K562 (cell line): ENCODE results near the gene PADI1. TPM values are rescaled to one million over a fixed set of nuclear protein-coding genes. Genes with fewer than 3 reads are reported as not detected.

Source experiments
- ATAC-seq: fragments of 200-7000 bp; cut with Tn5 transposase; 3 replicates; pipeline ENCODE4 v1.9.1; 2020; ENCODE audit warnings: moderate library complexity
- BruUV-seq: library from RNA; stranded (reverse); fragments of 400-500 nt; replicated peaks from 2 replicates; lab custom pipeline; 2021; lab: Mats Ljungman, UMichigan
- CTCF ChIA-PET: fragments of 300-600 bp; formaldehyde crosslinking; extraction: SDS; loops from one replicate; lab custom pipeline; 2021; ENCODE audit warnings: low intra/inter-chr PET ratio; lab: Yijun Ruan, JAX
- POLR2A ChIA-PET: fragments of 300-600, 350-650 bp; sonication (Branson Sonifier 250); formaldehyde crosslinking; extraction: SDS; loops from one replicate; lab custom pipeline; 2021; ENCODE audit warnings: antibody characterized with exemption, inconsistent platforms; lab: Yijun Ruan, JAX
- DNase-seq, 4 experiments: peaks; one replicate each; pipeline versions ENCODE4 v3.0.0 to v3.0.0-alpha.2; 2011 to 2018; ENCODE audit warnings: low spot score in 3 of 4, mixed read lengths in 3 of 4; ENCODE audit errors: extremely low read depth in 1 of 4
- FAIRE-seq: peaks from 2 replicates; lab custom pipeline; 2011; peaks lifted over from hg19 to GRCh38; lab: Jason Lieb, UNC
- H2AFZ ChIP-seq: 2 replicates; pipeline ENCODE4 v1.6.0; 2011; ENCODE audit warnings: low read depth, low read length, control low read depth, inconsistent platforms
- H3K27ac ChIP-seq: fragments of 200-600 bp; 3 replicates; pipeline ENCODE4 v1.8.0; 2011; ENCODE audit warnings: low read depth, mild to moderate bottlenecking, control low read depth, inconsistent platforms, low read length, moderate library complexity, mixed read lengths; ENCODE audit errors: extremely low read depth
- H3K27me3 ChIP-seq, 2 experiments: fragments of 300-600 bp in 1 of 2; 2 replicates in 1 of 2; 3 replicates in 1 of 2; pipeline versions ENCODE4 v1.6.0 to v1.8.0; 2011; ENCODE audit warnings: inconsistent platforms in 2 of 2, low read length in 2 of 2, mild to moderate bottlenecking in 1 of 2, mixed read lengths in 1 of 2, moderate library complexity in 1 of 2; ENCODE audit not compliant: control insufficient read depth in 2 of 2, insufficient read depth in 2 of 2
- H3K36me3 ChIP-seq: fragments of 300-600 bp; 3 replicates; pipeline ENCODE4 v1.8.0; 2011; ENCODE audit warnings: mild to moderate bottlenecking, low read length, inconsistent platforms; ENCODE audit not compliant: control insufficient read depth, insufficient read depth
- H3K4me1 ChIP-seq, 2 experiments: fragments of 200-600 bp in 1 of 2; replicated peaks in 1 of 2; 2 replicates in 1 of 2; 3 replicates in 1 of 2; pipeline versions ENCODE4 v1.5.1 to v1.8.0; 2011; ENCODE audit warnings: inconsistent platforms in 2 of 2, low read length in 2 of 2, mild to moderate bottlenecking in 1 of 2, mixed read lengths in 1 of 2, moderate library complexity in 1 of 2; ENCODE audit not compliant: control insufficient read depth in 2 of 2, insufficient read depth in 2 of 2
- H3K4me2 ChIP-seq: 2 replicates; pipeline ENCODE4 v1.6.1; 2011; ENCODE audit warnings: low read length, control low read depth, inconsistent platforms, mixed read lengths; ENCODE audit not compliant: insufficient read depth
- H3K4me3 ChIP-seq: fragments of 200-600 bp; sonication (generic), shearing (Covaris generic); 2 replicates; pipeline ENCODE4 v1.5.1; 2016; ENCODE audit warnings: control low read depth, inconsistent platforms
- H3K79me2 ChIP-seq: fragments of 200-600 bp; 3 replicates; pipeline ENCODE4 v1.8.0; 2011; ENCODE audit warnings: low read length, inconsistent platforms; ENCODE audit not compliant: control insufficient read depth, insufficient read depth
- H3K9ac ChIP-seq, 2 experiments: 2 replicates each; pipeline versions ENCODE4 v1.6.0 to v1.6.1; 2011; ENCODE audit warnings: low read depth in 2 of 2, low read length in 2 of 2, control low read depth in 1 of 2, inconsistent platforms in 1 of 2, mild to moderate bottlenecking in 1 of 2, mixed read lengths in 1 of 2; ENCODE audit not compliant: insufficient read depth in 1 of 2
- H3K9me1 ChIP-seq: one replicate; pipeline ENCODE4 v1.6.0; 2011; ENCODE audit warnings: inconsistent platforms, mild to moderate bottlenecking, low read length, moderate library complexity; ENCODE audit not compliant: control insufficient read depth, insufficient read depth
- H3K9me3 ChIP-seq: replicated peaks from 2 replicates; pipeline ENCODE4 v1.5.1; 2011; ENCODE audit warnings: low read depth, low read length, inconsistent platforms; ENCODE audit not compliant: control insufficient read depth, insufficient read depth
- H4K20me1 ChIP-seq: replicated peaks from 2 replicates; pipeline ENCODE4 v1.6.1; 2011; ENCODE audit warnings: low read length, inconsistent platforms, mixed read lengths; ENCODE audit not compliant: control insufficient read depth, insufficient read depth
- ATF1 ChIP-seq, 2 experiments: fragments of 450-650 bp in 1 of 2; IDR thresholded peaks; 2 replicates each; pipeline ENCODE4 v1.6.1; 2016; ENCODE audit warnings: missing compliant biosample characterization in 1 of 2, missing genetic modification characterization in 1 of 2
- CAMTA2 ChIP-seq: fragments of 250-450 bp; sonication (Bioruptor Pico); conservative IDR thresholded peaks from 2 replicates; pipeline ENCODE4 v1.5.1; 2022
- E2F1 ChIP-seq: sonication (generic); formaldehyde crosslinking; IDR thresholded peaks from 2 replicates; pipeline ENCODE4 v1.8.1; 2023; ENCODE audit warnings: mild to moderate bottlenecking, missing genetic modification reagents, moderate library complexity
- ERF ChIP-seq: fragments of 450-650 bp; formaldehyde crosslinking; IDR thresholded peaks from 2 replicates; pipeline ENCODE4 v1.4.0; 2020; ENCODE audit warnings: mild to moderate bottlenecking, mixed read lengths
- HMGN3 ChIP-seq: IDR thresholded peaks from 2 replicates; pipeline ENCODE4 v1.6.1; 2011; ENCODE audit warnings: borderline replicate concordance, low read depth, mild to moderate bottlenecking, mixed read lengths, low read length; ENCODE audit not compliant: insufficient read length; ENCODE audit errors: extremely low read depth
- HNRNPK ChIP-seq: fragments of 200-400 bp; formaldehyde crosslinking; IDR thresholded peaks from one replicate; pipeline ENCODE4 v1.6.1; 2018; ENCODE audit warnings: mild to moderate bottlenecking, low read depth, low read length; ENCODE audit not compliant: poor library complexity, severe bottlenecking
- KDM2B ChIP-seq: fragments of 250-450 bp; sonication (Bioruptor Pico); IDR thresholded peaks from 2 replicates; pipeline ENCODE4 v1.8.0; 2021; ENCODE audit warnings: mild to moderate bottlenecking, moderate library complexity
- NR2C2 ChIP-seq, 2 experiments: fragments of 200-800 bp in 1 of 2; sonication (Bioruptor generic) in 1 of 2; sonication (generic) in 1 of 2; formaldehyde crosslinking in 1 of 2; IDR thresholded peaks; 2 replicates each; pipeline versions ENCODE4 v1.6.1 to v1.8.0; 2016 to 2022; ENCODE audit warnings: mild to moderate bottlenecking in 1 of 2, missing compliant biosample characterization in 1 of 2, missing genetic modification characterization in 1 of 2, missing genetic modification reagents in 1 of 2
- PCBP1 ChIP-seq: fragments of 200-400 bp; formaldehyde crosslinking; IDR thresholded peaks from 2 replicates; pipeline ENCODE4 v1.6.1; 2018; ENCODE audit warnings: mild to moderate bottlenecking, low read depth, low read length; ENCODE audit not compliant: poor library complexity, severe bottlenecking
- PCBP2 ChIP-seq: fragments of 200-400 bp; formaldehyde crosslinking; IDR thresholded peaks from 2 replicates; pipeline ENCODE4 v1.6.1; 2018; ENCODE audit warnings: low read length, low read depth, mild to moderate bottlenecking, moderate library complexity; ENCODE audit not compliant: poor library complexity, severe bottlenecking
- PHTF2 ChIP-seq: fragments of 250-450 bp; sonication (Bioruptor Pico); IDR thresholded peaks from 2 replicates; pipeline ENCODE4 v1.5.0; 2021; ENCODE audit warnings: mild to moderate bottlenecking
- POLR3A ChIP-seq: IDR thresholded peaks from 2 replicates; pipeline ENCODE4 v1.6.1; 2011; ENCODE audit warnings: borderline replicate concordance, mild to moderate bottlenecking, moderate library complexity; ENCODE audit not compliant: insufficient read length, insufficient read depth; ENCODE audit errors: extremely low read depth
- YY1 ChIP-seq, 3 experiments: IDR thresholded peaks; 2 replicates each; pipeline ENCODE4 v1.6.1; 2011; ENCODE audit warnings: low read length in 2 of 3, mild to moderate bottlenecking in 2 of 3, moderate library complexity in 2 of 3, borderline replicate concordance in 1 of 3, control low read depth in 1 of 3, low read depth in 1 of 3; ENCODE audit not compliant: insufficient read depth in 3 of 3, insufficient replicate concordance in 2 of 3, control insufficient read depth in 1 of 3, insufficient read length in 1 of 3; ENCODE audit errors: extremely low read depth in 1 of 3
- ZFP1 ChIP-seq: fragments of 450-650 bp; formaldehyde crosslinking; IDR thresholded peaks from 2 replicates; pipeline ENCODE4 v1.4.0; 2020; ENCODE audit warnings: mild to moderate bottlenecking, mixed read lengths
- ZNF384 ChIP-seq: IDR thresholded peaks from 2 replicates; pipeline ENCODE4 v1.6.1; 2012; ENCODE audit warnings: low read depth, low read length, improper control_type of control experiment
- WGBS: fragments of 100-300 bp; shearing (Covaris generic); methylation state at CpG from one replicate; pipeline ENCODE4 v1.1.6; 2016; ENCODE audit warnings: low coverage, mixed read lengths; ENCODE audit not compliant: insufficient coverage; ENCODE audit errors: missing lambda C conversion rate; 5-methylcytosine and 5-hydroxymethylcytosine counted together
- in situ Hi-C: fragments of 300-500 bp; cut with MboI; formaldehyde crosslinking; loops from 4 replicates; pipeline ENCODE4 v1.15.0; 2018; ENCODE audit warnings: inconsistent platforms, mixed read lengths
- intact Hi-C: fragments of 100-400 bp; cut with micrococcal nuclease; formaldehyde crosslinking; loops from 2 replicates; pipeline ENCODE4 v1.14.2; 2022
- polyA plus RNA-seq, 8 experiments: library from polyadenylated mRNA; depleted of rRNA in 4 of 8; stranded (reverse) in 5 of 8; unstranded in 3 of 8; fragments of >200 nt; fragmentation: Nextera tagmentation in 2 of 8; fragmentation: Illumina TruSeq in 1 of 8; extraction: Ambion mirVana in 2 of 8; extraction: Trizol in 1 of 8; gene quantifications; 2 replicates each; pipeline versions ENCODE4 v1.2.1 to v1.2.3, GENCODE V29; 2011 to 2014; ENCODE audit warnings: inconsistent platforms in 1 of 8, missing spikeins in 1 of 8
- total RNA-seq, 7 experiments: library from RNA; depleted of rRNA in 6 of 7; stranded (reverse); fragments of >200 nt in 6 of 7; fragmentation: Illumina TruSeq in 2 of 7; extraction: Trizol in 2 of 7; gene quantifications; 2 replicates each; pipeline versions ENCODE4 v1.2.1 to v1.2.3, GENCODE V29; 2011 to 2021; ENCODE audit warnings: low replicate concordance in 1 of 7

Gene PADI1
- total and polyA plus RNA-seq, 9 of the 15 experiments (the other 6 are each of a cell fraction or from before 2014, with no cell fraction given) = not detected

DNA sequence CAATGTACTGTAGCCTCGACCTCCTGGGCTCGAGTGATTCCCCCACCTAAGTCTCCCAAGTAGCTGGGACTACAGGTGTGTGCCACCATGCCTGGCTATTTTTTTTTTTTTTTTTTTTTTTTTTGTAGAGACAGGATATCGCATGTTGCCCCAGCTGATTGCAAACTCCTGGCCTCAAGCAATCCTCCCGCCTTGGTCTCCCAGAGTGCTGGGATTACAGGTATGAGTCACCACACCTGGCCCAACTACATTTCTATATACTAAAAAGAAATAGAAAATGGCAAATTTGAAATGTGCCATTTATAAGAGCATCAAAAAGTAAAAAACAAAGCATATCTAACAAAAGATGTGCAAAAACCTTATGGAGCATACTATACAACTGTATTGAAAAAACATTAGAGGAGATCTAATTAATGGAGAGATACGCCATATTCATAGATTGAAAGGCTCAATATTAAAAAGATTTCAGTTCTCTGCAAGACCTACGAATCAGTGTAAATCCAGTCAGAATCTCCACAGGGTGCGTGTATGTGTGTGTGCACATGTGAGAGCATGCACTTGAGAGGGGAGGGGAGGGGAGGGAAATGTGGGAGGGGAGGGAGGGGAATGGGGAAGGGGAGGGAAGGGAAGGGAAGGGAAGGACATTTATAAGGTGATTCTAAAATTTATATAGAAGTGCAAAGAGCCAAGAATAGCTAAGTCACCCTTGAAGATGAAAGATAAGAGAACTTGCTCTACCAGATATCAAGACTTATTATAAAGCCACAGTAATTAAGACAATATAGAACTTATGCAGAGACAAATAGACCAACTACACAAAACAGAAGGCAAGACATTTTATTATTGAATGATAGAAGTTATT, 87.6 kb downstream of the PADI1 start:
- no TSS peak for BruUV-seq
- ATAC-seq (no peak), FAIRE-seq (no peak), DNase-seq (no peak)
- Histone ChIP-seq H3K9me1 (no peaks in the 10 kb centered on the region), H3K27me3 (peaks cover 8 to 37% of the 10 kb centered on the region in 2 experiments; a peak in 4 of 5 replicates), H3K4me1 (no peaks in the 10 kb centered on the region), H3K4me3 (no peak overlapping the region), H2AFZ (no peak overlapping the region), H3K79me2 (no peaks in the 10 kb centered on the region), H3K9me3 (no peaks in the 10 kb centered on the region), H3K36me3 (no peaks in the 10 kb centered on the region), H3K27ac (no peak overlapping the region), H3K4me2 (no peak overlapping the region), H3K9ac (no peak overlapping the region), H4K20me1 (no peaks in the 10 kb centered on the region)
- intact Hi-C loops = no loop called here
- 3% methylated on average over 7 of the region's 7 CpGs for WGBS
- in situ Hi-C loops = no loop called here
- ChIA-PET CTCF (no interaction called here), POLR2A (interaction anchor here (1.0 kb wide), 1 partner anchor 8 kb away, joined by 3 read pairs; no protein-coding TSS in a partner anchor)
- no peak for TF ChIP-seq CAMTA2 (CRISPR knock-in tag)
- TF ChIP-seq YY1 (IDR thresholded peaks at IDR 0.05; ENCODE audit: borderline replicate concordance in 1 of 3, control insufficient read depth in 1 of 3, extremely low read depth in 1 of 3, insufficient read depth in 3 of 3, insufficient read length in 1 of 3, insufficient replicate concordance in 2 of 3, low read depth in 1 of 3, low read length in 2 of 3) = no peak
- peak; percentile 96 for TF ChIP-seq PCBP2
- TF ChIP-seq HMGN3 = no peak
- TF ChIP-seq ZFP1 (CRISPR knock-in tag) = no peak
- no peak for TF ChIP-seq NR2C2 (CRISPR knock-in tag; IDR thresholded peaks at IDR 0.05)
- no peak for TF ChIP-seq NR2C2 (tag; IDR thresholded peaks at IDR 0.05)
- no peak for TF ChIP-seq ATF1 (CRISPR knock-in tag; IDR thresholded peaks at IDR 0.05)
- no peak for TF ChIP-seq ATF1 (tag; IDR thresholded peaks at IDR 0.05)
- no peak for TF ChIP-seq E2F1 (CRISPR knock-in tag)
- TF ChIP-seq ERF (CRISPR knock-in tag) = no peak
- peak; percentile 68 for TF ChIP-seq PCBP1
- no peak for TF ChIP-seq ZNF384
- TF ChIP-seq KDM2B (CRISPR knock-in tag) = no peak
- peak; percentile 93 for TF ChIP-seq HNRNPK
- TF ChIP-seq PHTF2 (CRISPR knock-in tag) = no peak
- no peak for TF ChIP-seq POLR3A
